ENCODE results near the gene IGFL4. TPM values are rescaled to one million over a fixed set of nuclear protein-coding genes. Genes with fewer than 3 reads are reported as not detected.

IGFL4 gene
- total RNA-seq, 4 donors from 2014 or later = not detected

DNA sequence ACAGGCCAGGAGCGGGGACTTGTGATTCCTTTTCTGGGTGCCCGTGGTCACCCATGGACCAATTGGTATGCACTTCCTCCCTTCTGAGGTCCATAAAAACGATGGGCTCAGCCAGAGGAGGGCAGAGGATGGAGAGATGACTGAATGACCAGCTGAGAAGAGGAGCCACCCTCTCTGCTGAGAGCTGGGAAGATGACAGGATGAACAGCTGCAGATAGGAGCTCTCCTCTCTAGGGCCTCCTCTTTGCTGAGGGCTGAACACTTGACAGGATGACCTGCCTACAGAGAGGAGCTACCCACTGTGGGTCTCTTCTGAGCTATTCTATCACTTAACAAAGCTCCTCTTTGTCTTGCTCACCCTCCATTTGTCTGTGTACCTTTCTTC lies 4.1 kb downstream of the IGFL4 start:
- TF ChIP-seq, protein P1, sequence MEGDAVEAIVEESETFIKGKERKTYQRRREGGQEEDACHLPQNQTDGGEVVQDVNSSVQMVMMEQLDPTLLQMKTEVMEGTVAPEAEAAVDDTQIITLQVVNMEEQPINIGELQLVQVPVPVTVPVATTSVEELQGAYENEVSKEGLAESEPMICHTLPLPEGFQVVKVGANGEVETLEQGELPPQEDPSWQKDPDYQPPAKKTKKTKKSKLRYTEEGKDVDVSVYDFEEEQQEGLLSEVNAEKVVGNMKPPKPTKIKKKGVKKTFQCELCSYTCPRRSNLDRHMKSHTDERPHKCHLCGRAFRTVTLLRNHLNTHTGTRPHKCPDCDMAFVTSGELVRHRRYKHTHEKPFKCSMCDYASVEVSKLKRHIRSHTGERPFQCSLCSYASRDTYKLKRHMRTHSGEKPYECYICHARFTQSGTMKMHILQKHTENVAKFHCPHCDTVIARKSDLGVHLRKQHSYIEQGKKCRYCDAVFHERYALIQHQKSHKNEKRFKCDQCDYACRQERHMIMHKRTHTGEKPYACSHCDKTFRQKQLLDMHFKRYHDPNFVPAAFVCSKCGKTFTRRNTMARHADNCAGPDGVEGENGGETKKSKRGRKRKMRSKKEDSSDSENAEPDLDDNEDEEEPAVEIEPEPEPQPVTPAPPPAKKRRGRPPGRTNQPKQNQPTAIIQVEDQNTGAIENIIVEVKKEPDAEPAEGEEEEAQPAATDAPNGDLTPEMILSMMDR (IDR thresholded peaks at IDR 0.05; ENCODE audit: low read depth) = no peak

DNA sequence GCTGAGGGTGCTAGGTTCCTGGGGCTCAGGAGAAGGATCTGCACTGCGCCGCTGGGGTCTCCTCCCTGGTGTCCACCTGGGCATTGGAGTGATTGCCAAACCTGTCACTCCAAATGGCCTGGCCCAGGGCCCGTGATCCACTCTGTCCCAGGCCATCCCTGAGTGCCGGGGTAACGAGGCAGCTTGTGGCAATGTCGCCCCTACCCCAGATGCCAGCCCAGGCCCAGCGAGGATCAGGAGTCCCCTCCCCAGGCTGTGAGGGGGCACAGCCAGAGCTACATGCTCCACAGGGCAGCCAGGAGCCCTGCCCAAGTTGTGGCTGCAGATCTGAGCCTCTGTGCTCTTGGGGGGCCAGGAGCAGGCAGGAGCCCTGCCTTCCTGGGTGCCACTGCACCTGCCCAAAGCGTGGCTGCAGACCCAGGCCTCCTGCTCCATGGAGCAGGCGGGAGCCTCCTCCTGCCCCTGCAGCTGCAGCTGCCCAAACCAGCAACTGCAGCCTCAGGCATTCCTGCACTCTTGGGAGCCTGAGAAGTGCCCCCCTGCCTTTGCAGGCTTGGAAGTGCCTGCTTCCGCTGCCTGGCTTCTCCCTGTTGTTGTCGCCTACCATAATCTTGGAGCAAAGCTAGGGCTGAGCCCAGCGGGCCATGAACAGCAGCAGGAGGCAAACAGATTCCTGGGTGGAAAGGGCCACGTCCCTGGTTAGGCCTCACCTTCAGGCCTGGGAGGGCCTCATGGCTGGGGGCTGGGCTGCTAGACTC lies 4.6 kb downstream of the IGFL4 start:
- TF ChIP-seq, protein P1 (IDR thresholded peaks at IDR 0.05; ENCODE audit: low read depth) = no peak

DNA sequence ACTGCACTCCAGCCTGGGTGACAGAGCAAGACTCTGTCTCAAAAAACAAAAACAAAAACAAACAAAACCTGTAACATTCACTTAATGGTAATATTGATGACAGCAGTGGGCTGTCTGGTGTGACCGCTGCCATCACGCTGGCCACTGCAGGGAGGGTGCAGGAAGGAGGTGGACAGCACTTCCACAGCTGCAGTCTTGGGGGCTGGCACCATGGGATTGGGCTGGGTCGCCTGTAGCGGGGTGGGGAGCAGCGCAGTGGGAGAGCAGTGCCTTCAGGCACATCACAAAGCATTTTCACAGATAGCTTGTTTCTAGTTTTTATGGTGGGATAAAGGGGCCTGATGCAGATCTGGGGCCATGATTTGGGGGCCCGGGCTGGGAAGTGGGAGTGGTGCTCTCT lies 5.3 kb downstream of the IGFL4 start:
- TF ChIP-seq, protein P1 (IDR thresholded peaks at IDR 0.05; ENCODE audit: low read depth) = no peak

DNA sequence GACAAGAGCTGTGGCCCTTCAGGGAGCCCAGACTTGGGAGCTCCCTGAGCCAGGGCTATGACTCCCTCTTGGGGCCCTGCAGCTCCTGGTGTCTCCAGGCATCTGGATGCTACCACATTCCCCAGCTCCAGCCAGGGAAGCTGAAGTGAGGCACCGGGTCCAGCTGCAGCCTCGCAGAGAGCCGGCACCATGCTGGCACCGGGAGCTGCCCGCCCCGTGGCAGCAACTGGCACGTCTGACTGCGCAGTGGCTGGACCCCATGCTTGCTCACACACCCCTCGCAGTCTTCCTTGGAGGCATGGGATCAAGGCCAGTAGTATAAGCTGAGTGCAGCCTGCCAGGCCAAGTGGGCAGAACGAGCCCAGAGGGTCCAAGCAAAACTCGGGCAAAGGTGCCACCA lies 7.4 kb downstream of the IGFL4 start:
- TF ChIP-seq, protein P1 (IDR thresholded peaks at IDR 0.05; ENCODE audit: low read depth) = no peak

DNA sequence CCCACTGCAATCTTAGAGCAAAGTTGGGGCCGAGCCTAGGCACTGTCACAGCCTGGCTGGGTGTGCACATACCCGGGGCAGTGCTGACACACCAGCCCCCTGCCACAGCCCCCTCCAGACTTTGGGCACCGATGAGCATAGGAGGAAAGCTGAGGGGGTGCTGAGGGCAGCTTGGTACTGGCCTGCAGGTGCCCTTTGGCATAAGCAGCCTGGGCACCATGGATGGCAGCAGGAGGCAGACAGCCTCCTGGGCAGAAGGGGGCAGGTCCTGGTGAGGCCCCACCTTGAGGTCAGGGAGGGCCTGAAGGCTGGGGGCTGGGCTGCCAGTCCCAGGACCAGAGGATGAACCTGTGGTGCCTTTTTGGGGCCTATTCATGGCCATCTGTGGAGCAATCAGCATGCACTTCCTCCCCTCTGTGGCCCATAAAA lies 8.2 kb downstream of the IGFL4 start:
- TF ChIP-seq, protein P1 (IDR thresholded peaks at IDR 0.05; ENCODE audit: low read depth) = no peak

DNA sequence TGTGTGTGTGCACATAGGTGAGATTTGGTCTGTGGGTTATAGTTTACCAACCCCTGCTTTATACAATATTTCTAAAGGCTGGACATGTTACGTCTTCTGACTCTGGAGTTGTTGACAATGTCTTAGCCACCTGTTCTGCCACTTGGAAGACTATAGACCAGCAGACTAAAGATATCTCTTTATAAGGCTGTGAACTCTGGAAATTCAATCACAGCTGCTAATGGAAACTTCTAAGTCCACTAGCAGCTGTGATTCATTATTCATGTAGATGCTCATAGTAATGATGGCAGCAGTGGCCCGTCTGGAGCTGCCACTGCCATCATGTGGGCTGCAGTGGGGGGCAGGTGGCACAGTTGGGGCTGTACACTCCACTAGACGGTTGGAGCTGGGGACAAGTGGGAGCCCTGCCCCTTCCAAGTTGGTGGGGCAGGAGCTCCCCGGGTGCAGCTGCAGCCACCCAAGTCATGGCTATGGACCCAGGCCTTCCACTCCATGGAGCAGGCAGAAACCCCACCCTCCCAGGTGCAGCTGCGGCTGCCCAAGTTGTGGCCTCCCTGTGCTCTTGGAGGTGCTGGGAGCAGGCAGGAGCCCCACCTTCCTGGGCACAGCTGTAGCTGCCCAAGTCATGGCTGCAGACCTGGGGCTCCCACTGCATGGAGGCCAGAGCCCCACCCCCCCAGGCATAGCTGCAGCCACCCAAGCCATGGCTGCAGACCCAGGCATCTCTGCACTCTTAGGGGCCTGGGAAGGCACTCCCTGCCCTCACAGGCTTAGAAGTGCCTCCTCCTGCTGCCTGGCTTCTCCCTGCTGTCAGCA lies 8.8 kb downstream of the IGFL4 start:
- TF ChIP-seq, protein P1 (IDR thresholded peaks at IDR 0.05; ENCODE audit: low read depth) = no peak

DNA sequence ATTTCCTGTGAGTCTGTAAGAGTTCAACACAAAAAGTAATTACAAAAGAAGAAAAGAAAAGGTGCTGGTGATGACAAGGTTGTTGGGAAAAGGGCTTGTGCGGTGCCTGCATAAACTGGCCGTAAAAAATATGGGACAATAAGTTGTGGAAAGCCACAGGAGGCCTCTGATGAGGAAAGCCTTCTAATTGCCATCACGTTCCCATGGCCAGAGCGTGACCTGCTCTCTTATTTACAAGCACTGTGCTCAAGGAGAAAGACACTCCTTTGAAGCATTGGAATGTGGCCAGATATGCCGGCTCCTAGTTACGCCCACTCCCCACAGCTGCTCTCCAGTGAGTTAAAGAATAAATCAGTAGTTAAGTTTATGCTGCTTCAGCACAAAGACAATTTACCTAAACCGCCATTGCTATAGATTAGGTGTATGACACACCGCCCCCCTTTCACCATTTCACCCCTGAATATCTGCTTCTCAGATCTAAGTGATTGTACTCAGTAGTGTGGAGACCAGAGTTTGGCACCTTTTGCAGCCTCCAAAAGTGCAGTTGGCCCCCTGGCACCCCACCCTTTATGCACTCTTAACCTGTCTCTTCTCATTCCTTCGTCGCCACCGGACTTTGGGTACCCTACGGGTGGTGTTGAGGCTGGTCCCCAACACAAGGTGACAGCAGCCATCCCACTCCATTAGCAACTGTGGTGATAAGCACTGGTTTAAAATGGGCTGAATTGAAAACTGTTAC lies 9.8 kb downstream of the IGFL4 start:
- TF ChIP-seq, protein P1 (IDR thresholded peaks at IDR 0.05; ENCODE audit: low read depth) = no peak

Data from subcutaneous adipose tissue (tissue), 4 donors.